GM12875 (cell line): ENCODE results near the gene PLPP1.

Source experiments
- H3K4me3 ChIP-seq: one replicate; pipeline ENCODE4 v1.5.1; 2011; ENCODE audit warnings: low read depth, low read length, control low read depth
- TF ChIP-seq, protein P1 (sequence below): IDR thresholded peaks from 2 replicates; pipeline ENCODE4 v1.5.1; 2011; ENCODE audit warnings: low read depth, mild to moderate bottlenecking, control low read depth, inconsistent platforms, low read length, moderate library complexity, borderline replicate concordance; ENCODE audit not compliant: insufficient read depth

Gene PLPP1

DNA sequence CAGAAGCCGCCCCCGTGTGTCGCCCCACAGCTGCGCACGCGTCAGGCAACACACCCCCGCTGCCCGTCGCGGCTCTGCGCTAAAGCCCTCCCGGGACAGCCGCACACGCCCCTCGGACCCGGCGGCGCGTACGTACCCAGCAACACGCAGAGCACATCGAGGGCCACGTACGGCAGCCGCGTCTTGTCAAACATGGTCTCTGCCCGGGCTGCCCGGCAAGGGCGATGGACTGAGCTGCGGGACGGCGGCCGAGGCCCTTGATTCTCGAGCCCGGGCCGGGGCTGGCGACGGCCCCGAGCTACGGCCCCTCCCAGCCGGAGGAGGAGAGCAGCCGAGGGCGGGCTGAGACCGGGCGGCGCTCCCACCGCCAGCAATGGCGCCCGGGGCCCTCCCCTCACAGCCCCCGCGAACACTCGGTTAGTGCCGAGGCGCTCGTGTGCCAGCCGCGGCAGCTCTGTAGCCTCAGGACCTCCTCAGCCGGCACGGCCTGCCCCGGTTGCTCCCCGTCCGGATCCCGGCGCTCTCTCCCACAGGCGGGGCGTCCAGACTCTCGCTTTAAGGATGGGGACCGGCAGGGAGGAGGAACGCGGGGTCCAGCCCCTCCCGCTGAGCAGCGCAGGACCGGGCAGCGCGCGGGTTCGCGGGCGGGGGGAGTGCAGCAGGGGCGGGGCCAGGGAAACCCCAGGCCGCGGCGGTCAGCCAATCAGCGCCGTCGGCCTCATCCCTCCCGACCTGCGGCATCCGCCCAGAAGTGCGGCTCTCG is at the start of gene PLPP1:
PLPP1 (minus strand) TSS at position 529 of the 763 bp plus-strand sequence; CDS start at position 194, 335 bp downstream.
- TF ChIP-seq, protein P1, sequence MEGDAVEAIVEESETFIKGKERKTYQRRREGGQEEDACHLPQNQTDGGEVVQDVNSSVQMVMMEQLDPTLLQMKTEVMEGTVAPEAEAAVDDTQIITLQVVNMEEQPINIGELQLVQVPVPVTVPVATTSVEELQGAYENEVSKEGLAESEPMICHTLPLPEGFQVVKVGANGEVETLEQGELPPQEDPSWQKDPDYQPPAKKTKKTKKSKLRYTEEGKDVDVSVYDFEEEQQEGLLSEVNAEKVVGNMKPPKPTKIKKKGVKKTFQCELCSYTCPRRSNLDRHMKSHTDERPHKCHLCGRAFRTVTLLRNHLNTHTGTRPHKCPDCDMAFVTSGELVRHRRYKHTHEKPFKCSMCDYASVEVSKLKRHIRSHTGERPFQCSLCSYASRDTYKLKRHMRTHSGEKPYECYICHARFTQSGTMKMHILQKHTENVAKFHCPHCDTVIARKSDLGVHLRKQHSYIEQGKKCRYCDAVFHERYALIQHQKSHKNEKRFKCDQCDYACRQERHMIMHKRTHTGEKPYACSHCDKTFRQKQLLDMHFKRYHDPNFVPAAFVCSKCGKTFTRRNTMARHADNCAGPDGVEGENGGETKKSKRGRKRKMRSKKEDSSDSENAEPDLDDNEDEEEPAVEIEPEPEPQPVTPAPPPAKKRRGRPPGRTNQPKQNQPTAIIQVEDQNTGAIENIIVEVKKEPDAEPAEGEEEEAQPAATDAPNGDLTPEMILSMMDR = no peak
- peak within 1 kb of the TSS; percentile 95 for H3K4me3 ChIP-seq

DNA sequence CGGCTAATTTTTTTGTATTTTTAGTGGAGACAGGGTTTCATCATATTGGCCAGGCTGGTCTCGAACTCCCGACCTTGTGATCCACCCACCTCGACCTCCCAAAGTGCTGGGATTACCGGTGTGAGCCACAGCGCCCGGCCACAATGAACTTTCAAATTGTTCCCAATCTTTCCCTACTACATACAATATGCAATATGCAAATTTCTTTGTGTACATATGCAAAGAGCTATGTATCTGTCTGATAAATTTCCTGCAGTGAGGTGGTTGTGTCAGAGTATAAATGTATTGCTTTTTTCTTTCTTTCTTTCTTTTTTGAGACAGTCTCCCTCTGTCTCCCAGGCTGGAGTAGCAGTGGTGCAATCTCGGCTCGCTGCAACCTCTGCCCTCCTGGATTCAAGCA is 48.8 kb upstream of the PLPP1 start:
- TF ChIP-seq, protein P1 = no peak
- no peak overlapping the region for H3K4me3 ChIP-seq

DNA sequence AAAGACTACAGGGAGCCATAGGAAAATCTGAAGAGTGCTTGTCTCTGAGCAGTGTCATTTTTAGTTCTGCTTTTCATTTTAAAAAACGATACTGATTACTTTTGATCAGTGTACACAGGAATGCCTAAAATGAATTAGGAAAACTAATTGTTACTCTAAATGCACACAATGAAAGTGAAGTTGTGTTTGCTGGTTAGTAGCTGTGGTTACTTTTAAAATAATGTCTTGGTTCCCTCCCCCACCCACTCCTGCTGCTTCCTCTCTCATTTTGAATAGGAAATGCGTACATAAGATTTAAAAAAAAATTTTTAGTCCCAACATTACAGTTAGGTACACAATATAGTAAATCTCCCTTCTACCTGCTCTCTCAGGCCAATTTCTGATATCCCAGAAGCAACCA is 47.5 kb upstream of the PLPP1 start:
- TF ChIP-seq, protein P1 = no peak

DNA sequence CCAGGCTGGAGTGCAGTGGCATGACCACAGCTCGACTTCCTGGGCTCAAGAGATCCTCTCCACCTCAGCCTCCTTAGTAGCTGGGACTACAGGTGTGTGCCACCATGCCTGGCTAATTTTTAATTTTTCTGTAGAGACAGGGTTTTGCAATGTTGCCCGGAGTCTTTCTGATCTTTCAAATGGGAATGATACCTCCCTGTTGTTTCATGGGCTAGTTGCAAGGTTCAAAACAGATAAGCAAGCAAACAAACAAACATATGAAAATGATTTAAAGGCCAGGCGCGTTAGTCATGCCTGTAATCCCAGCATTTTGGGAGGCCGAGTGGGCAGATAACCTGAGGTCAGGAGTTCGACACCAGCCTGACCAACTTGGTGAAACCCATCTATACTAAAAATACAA is 45.3 kb upstream of the PLPP1 start:
- no peak overlapping the region for H3K4me3 ChIP-seq
- TF ChIP-seq, protein P1 = no peak

More for the DNA sequence above, 47.5 kb upstream of the PLPP1 start:
- H3K4me3 ChIP-seq = no peak overlapping the region

DNA sequence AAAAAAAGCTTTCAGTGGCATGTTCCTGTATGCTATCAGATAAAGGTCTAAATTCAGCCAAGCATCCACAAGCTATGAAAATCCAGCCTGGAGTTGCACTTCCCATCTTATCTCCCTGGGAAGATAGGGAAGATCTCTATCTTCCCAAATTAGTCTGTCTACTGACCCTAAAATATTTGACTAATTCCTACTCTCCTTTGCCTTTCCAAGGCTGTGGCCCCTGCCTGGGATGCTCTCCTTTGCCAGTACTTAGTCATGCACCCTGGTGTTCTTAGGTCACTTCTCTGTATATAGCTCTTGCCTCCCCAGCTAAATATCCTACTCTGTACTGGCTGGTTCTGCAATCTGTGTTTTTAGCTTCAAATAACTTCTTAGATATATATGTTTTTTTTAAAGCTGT is 44.0 kb upstream of the PLPP1 start:
- TF ChIP-seq, protein P1 = no peak
- H3K4me3 ChIP-seq = no peak overlapping the region

DNA sequence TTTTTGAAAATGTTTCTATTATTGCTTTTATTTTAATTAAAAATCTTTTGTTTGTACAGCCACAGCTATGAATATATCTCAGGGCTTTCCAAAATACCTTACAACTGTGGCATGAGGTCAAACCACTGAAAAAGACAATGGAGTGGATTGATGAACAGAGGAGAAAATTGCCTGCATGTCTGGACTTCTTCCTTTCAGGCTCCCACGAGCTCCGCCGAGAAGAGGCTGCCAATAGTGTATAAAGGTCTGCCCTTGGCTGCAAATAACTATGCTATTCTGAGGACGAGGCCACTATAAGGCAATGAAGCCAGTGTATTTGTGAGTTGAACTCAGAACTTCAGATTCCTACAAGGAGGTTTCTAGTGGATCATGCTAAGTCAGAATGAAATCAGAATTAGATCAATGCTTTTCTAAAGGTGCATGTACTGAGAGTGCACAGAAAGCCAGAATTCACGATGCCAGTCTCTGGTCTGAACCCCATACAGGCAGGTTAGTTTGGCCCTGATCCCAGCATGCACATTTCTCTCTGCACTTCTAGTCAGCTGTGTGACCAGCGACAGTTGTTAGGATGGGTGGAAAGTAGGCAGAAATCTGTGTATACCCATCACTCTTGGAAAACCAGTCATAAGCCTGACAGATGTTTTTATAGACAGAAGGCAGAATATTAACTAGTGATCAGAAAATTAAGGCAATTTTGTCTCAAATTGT is 42.7 kb upstream of the PLPP1 start:
- no peak overlapping the region for H3K4me3 ChIP-seq
- TF ChIP-seq, protein P1 = no peak
